DOHH2 (cell line): ENCODE measurements around the gene RERG.
A peak's percentile ranks its signal among the peaks of the same experiment; 100 is the strongest.

Source experiments
- CTCF ChIP-seq: fragments of 200-600 bp; sonication (generic); IDR thresholded peaks from one replicate; pipeline ENCODE4 v1.5.1; 2014; ENCODE audit warnings: antibody characterized with exemption, mild to moderate bottlenecking, low read depth, low read length; ENCODE audit not compliant: poor library complexity, severe bottlenecking
- EZH2phosphoT487 ChIP-seq: fragments of 200-600 bp; sonication (generic); IDR thresholded peaks from 2 replicates; pipeline ENCODE4 v1.6.1; 2017; ENCODE audit warnings: borderline replicate concordance, mild to moderate bottlenecking, antibody characterized with exemption, low read length, moderate library complexity, mixed read lengths

DNA sequence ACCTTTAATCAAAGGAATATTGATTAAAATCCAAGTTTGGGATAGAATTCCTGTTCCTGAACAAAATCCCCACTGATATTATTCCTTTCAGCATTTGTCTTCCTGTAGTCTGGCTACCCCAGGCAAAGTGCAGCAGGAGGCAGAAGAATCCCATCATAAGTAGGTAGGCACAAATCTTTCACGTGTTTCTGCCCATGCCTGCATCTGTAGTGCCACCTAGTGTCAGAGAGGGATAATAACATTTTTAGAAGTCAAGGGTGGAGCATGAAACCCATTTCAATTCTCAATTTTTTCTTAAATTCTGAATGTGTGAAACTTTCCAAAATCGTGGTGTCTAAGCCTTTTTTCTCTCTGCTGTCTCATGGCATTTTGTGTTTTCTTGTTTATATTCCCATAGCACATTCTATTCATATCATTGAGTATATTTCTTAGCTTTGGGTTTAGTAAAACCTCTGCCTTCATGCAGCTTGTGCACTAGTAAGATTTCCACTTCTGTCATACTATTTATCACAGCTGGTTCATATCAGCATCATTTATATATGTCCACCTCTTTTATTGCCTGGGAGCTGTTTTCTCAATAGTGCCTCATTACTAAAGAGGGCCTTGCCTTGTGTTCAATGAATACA is 47.8 kb upstream of the RERG start:
- TF ChIP-seq EZH2phosphoT487 (no peak), CTCF (peak; percentile 82)
